SK-N-SH (cell line): ENCODE measurements around the gene LDB1. TPM values are rescaled to one million over a fixed set of nuclear protein-coding genes. Genes with fewer than 3 reads are reported as not detected.

Source experiments
- CTCF ChIA-PET: fragments of 300-600, 350-600 bp; formaldehyde crosslinking; extraction: SDS; loops from one replicate; lab custom pipeline; 2021; lab: Yijun Ruan, JAX
- POLR2A ChIA-PET: fragments of 350-600 bp; sonication (Branson Sonifier 250); formaldehyde crosslinking; extraction: SDS; loops from one replicate; lab custom pipeline; 2020; ENCODE audit warnings: antibody characterized with exemption, inconsistent platforms; lab: Yijun Ruan, JAX
- DNase-seq: peaks from one replicate; pipeline ENCODE4 v3.0.0; 2012
- H2AFZ ChIP-seq: fragments of 200-600 bp; sonication (generic); 2 replicates; pipeline ENCODE4 v1.8.1; 2016; ENCODE audit warnings: antibody characterized with exemption, mild to moderate bottlenecking, low read depth
- H3F3A ChIP-seq: fragments of 200-600 bp; sonication (generic); replicated peaks from 2 replicates; pipeline ENCODE3; 2016; ENCODE audit warnings: antibody characterized with exemption, mild to moderate bottlenecking; ENCODE audit not compliant: insufficient read depth
- H3K27ac ChIP-seq, 2 experiments: fragments of 200-500 bp in 1 of 2; fragments of 200-600 bp in 1 of 2; sonication (Bioruptor generic) in 1 of 2; sonication (generic), shearing (Covaris generic) in 1 of 2; 2 replicates each; pipeline versions ENCODE4 v1.5.1 to v1.6.1; 2014 to 2016; ENCODE audit warnings: low read depth in 2 of 2, inconsistent platforms in 1 of 2, low read length in 1 of 2, mild to moderate bottlenecking in 1 of 2, mixed read lengths in 1 of 2
- H3K27me3 ChIP-seq: fragments of 200-600 bp; sonication (generic), shearing (Covaris generic); 2 replicates; pipeline ENCODE4 v1.6.1; 2016; ENCODE audit warnings: mixed run types; ENCODE audit not compliant: insufficient read depth
- H3K36me3 ChIP-seq, 2 experiments: fragments of 200-500 bp in 1 of 2; fragments of 200-600 bp in 1 of 2; sonication (Bioruptor generic) in 1 of 2; sonication (generic) in 1 of 2; replicated peaks in 1 of 2; 2 replicates each; pipeline versions ENCODE3 to v1.5.1; 2014 to 2016; ENCODE audit warnings: low read length in 1 of 2, mild to moderate bottlenecking in 1 of 2; ENCODE audit not compliant: insufficient read depth in 2 of 2, control insufficient read depth in 1 of 2
- H3K4me1 ChIP-seq, 2 experiments: fragments of 200-500 bp in 1 of 2; fragments of 200-600 bp in 1 of 2; sonication (Bioruptor generic) in 1 of 2; sonication (generic), shearing (Covaris generic) in 1 of 2; 2 replicates each; pipeline versions ENCODE4 v1.5.1 to v1.6.1; 2014 to 2016; ENCODE audit warnings: low read depth in 1 of 2, low read length in 1 of 2, mixed run types in 1 of 2; ENCODE audit not compliant: insufficient read depth in 2 of 2, control insufficient read depth in 1 of 2
- H3K4me2 ChIP-seq: fragments of 200-600 bp; sonication (generic), shearing (Covaris generic); 2 replicates; pipeline ENCODE4 v1.6.1; 2017; ENCODE audit warnings: mixed run types
- H3K4me3 ChIP-seq, 2 experiments: fragments of 200-500 bp in 1 of 2; fragments of 200-600 bp in 1 of 2; sonication (Bioruptor generic) in 1 of 2; sonication (generic), shearing (Covaris generic) in 1 of 2; 2 replicates each; pipeline versions ENCODE4 v1.5.1 to v1.8.1; 2014 to 2016; ENCODE audit warnings: low read depth in 2 of 2, inconsistent platforms in 1 of 2, low read length in 1 of 2, mild to moderate bottlenecking in 1 of 2, mixed read lengths in 1 of 2, moderate library complexity in 1 of 2
- H3K79me2 ChIP-seq: fragments of 200-600 bp; sonication (generic); 2 replicates; pipeline ENCODE4 v1.8.1; 2017; ENCODE audit warnings: mild to moderate bottlenecking; ENCODE audit not compliant: insufficient read depth
- H3K9ac ChIP-seq: fragments of 200-600 bp; sonication (generic); 2 replicates; pipeline ENCODE4 v1.6.1; 2017; ENCODE audit warnings: mixed run types
- H3K9me2 ChIP-seq: fragments of 200-600 bp; sonication (generic); 2 replicates; pipeline ENCODE4 v1.6.1; 2017; ENCODE audit warnings: mixed run types
- H3K9me3 ChIP-seq: fragments of 200-600 bp; sonication (generic); 2 replicates; pipeline ENCODE4 v1.6.1; 2017; ENCODE audit warnings: mixed run types, mild to moderate bottlenecking, moderate library complexity
- H4K20me1 ChIP-seq: fragments of 200-600 bp; sonication (generic); 2 replicates; pipeline ENCODE4 v1.6.1; 2017; ENCODE audit warnings: mild to moderate bottlenecking, mixed run types; ENCODE audit not compliant: insufficient read depth
- CHD2 ChIP-seq: fragments of 150-350 bp; IDR thresholded peaks from 2 replicates; pipeline ENCODE4 v1.6.1; 2018; ENCODE audit warnings: low read length; ENCODE audit not compliant: partially characterized antibody
- FOSL2 ChIP-seq: IDR thresholded peaks from 2 replicates; pipeline ENCODE4 v1.4.0; 2012; ENCODE audit warnings: low read depth, mild to moderate bottlenecking, moderate library complexity, borderline replicate concordance
- GABPA ChIP-seq: IDR thresholded peaks from 2 replicates; pipeline ENCODE4 v1.4.0; 2012; ENCODE audit warnings: low read depth, mild to moderate bottlenecking
- GATA2 ChIP-seq: sonication (generic); formaldehyde crosslinking; IDR thresholded peaks from 2 replicates; pipeline ENCODE4 v1.5.0; 2020; ENCODE audit warnings: mild to moderate bottlenecking, missing genetic modification reagents
- IRF3 ChIP-seq: fragments of 150-350 bp; IDR thresholded peaks from 2 replicates; pipeline ENCODE4 v1.6.1; 2016; ENCODE audit warnings: mild to moderate bottlenecking, low read depth, low read length
- JUND ChIP-seq: IDR thresholded peaks from 2 replicates; pipeline ENCODE4 v1.4.0; 2012
- MAX ChIP-seq: IDR thresholded peaks from 2 replicates; pipeline ENCODE4 v1.4.0; 2012; ENCODE audit warnings: low read depth
- MEF2A ChIP-seq: IDR thresholded peaks from 2 replicates; pipeline ENCODE4 v1.4.0; 2012; ENCODE audit warnings: low read depth, borderline replicate concordance
- POLR2AphosphoS5 ChIP-seq: IDR thresholded peaks from 2 replicates; pipeline ENCODE4 v1.6.1; 2012; ENCODE audit warnings: low read depth, low read length
- TAF1 ChIP-seq: IDR thresholded peaks from 2 replicates; pipeline ENCODE4 v1.6.1; 2012; ENCODE audit warnings: low read depth, mild to moderate bottlenecking, low read length, moderate library complexity, borderline replicate concordance
- TCF12 ChIP-seq: IDR thresholded peaks from 2 replicates; pipeline ENCODE4 v1.4.0; 2012
- USF1 ChIP-seq: IDR thresholded peaks from 2 replicates; pipeline ENCODE4 v1.4.0; 2012; ENCODE audit warnings: low read depth, borderline replicate concordance
- YY1 ChIP-seq: IDR thresholded peaks from 2 replicates; pipeline ENCODE4 v1.4.0; 2012; ENCODE audit warnings: low read depth, mild to moderate bottlenecking
- WGBS: methylation state at CpG from one replicate; pipeline ENCODE4 v1.1.6; 2017; ENCODE audit warnings: low lambda C conversion rate; 5-methylcytosine and 5-hydroxymethylcytosine counted together
- polyA plus RNA-seq, 3 experiments: library from polyadenylated mRNA; depleted of rRNA; stranded (reverse); fragments of >200 nt; gene quantifications; 2 replicates each; pipeline ENCODE4 v1.2.3, GENCODE V29; 2012
- TF ChIP-seq, protein P1 (sequence below): fragments of 200-600 bp; sonication (generic); IDR thresholded peaks from 2 replicates; pipeline ENCODE4 v1.6.1; 2017; ENCODE audit warnings: antibody characterized with exemption, mild to moderate bottlenecking, moderate library complexity
- TF ChIP-seq, protein P2 (sequence below): IDR thresholded peaks from 2 replicates; pipeline ENCODE4; 2012

LDB1 gene
- polyA plus RNA-seq, 1 of the 3 experiments (the other 2 are of a cell fraction) = 85.9 TPM

DNA sequence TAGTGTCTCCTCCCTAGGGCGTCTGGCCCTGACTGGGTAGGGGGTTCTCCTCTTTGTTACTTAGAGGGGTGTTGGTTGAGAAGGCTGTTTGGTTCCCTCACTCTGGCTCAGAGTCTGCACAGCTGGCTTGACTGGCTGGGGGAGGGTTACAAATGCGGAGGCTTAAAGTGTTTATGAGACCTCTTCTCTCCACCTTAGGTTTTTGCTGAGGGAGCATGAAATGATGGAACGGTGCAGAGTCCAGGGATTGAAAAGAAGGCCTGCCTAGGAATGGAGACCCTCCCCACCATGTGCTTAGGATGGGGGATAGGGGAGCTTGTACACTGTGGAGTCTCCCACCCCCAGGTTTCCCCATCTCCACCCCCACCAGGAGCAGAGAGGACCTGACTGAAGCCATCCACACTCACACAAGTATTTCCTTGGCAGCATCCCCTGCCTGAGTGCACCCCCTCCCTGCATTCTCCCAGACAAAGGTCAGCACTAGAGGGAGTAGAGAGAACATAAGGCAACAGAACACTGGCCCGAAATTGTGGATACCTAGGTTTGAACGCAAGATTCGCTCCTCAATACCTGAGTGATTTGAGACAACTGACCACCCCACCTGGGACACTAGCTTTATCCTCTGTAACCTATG lies 1.7 kb upstream of the LDB1 start:
- H3K9ac ChIP-seq = no peak overlapping the region; the same call in 1 of the 2 replicates
- ChIA-PET POLR2A (no interaction called here), CTCF (interaction anchor here (1.1 to 3.6 kb wide), 2 partner anchors 10 to 65 kb away, joined by 3 to 39 read pairs; partner anchors contain the start of gene PPRC1)
- peak; percentile 50 for DNase-seq
- H3F3A ChIP-seq = peaks cover 15% of the 10 kb centered on the region
- peak overlapping the region; percentile 94 for H3K4me2 ChIP-seq
- H3K4me1 ChIP-seq = peaks cover 27 to 40% of the 10 kb centered on the region in 2 experiments; a peak in 3 of 4 replicates
- H3K4me3 ChIP-seq = peak overlapping the region; percentile 84 to 86; a peak in 3 of 4 replicates
- no peak for TF ChIP-seq FOSL2
- TF ChIP-seq, protein P1, sequence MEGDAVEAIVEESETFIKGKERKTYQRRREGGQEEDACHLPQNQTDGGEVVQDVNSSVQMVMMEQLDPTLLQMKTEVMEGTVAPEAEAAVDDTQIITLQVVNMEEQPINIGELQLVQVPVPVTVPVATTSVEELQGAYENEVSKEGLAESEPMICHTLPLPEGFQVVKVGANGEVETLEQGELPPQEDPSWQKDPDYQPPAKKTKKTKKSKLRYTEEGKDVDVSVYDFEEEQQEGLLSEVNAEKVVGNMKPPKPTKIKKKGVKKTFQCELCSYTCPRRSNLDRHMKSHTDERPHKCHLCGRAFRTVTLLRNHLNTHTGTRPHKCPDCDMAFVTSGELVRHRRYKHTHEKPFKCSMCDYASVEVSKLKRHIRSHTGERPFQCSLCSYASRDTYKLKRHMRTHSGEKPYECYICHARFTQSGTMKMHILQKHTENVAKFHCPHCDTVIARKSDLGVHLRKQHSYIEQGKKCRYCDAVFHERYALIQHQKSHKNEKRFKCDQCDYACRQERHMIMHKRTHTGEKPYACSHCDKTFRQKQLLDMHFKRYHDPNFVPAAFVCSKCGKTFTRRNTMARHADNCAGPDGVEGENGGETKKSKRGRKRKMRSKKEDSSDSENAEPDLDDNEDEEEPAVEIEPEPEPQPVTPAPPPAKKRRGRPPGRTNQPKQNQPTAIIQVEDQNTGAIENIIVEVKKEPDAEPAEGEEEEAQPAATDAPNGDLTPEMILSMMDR = peak; percentile 28
- no peaks in the 10 kb centered on the region for H3K27me3 ChIP-seq
- 0 out of 2 replicates have a peak overlapping the region, but pooled peaks have one; percentile 75 for H2AFZ ChIP-seq
- no peaks in the 10 kb centered on the region for H3K9me2 ChIP-seq
- WGBS = 97% methylated on average over 6 of the region's 6 CpGs
- H3K27ac ChIP-seq = peak overlapping the region; percentile 86 to 99
- H3K9me3 ChIP-seq = no peaks in the 10 kb centered on the region
- H4K20me1 ChIP-seq = no peaks in the 10 kb centered on the region
- peaks cover 36% of the 10 kb centered on the region for H3K79me2 ChIP-seq
- no peaks in the 10 kb centered on the region for H3K36me3 ChIP-seq

DNA sequence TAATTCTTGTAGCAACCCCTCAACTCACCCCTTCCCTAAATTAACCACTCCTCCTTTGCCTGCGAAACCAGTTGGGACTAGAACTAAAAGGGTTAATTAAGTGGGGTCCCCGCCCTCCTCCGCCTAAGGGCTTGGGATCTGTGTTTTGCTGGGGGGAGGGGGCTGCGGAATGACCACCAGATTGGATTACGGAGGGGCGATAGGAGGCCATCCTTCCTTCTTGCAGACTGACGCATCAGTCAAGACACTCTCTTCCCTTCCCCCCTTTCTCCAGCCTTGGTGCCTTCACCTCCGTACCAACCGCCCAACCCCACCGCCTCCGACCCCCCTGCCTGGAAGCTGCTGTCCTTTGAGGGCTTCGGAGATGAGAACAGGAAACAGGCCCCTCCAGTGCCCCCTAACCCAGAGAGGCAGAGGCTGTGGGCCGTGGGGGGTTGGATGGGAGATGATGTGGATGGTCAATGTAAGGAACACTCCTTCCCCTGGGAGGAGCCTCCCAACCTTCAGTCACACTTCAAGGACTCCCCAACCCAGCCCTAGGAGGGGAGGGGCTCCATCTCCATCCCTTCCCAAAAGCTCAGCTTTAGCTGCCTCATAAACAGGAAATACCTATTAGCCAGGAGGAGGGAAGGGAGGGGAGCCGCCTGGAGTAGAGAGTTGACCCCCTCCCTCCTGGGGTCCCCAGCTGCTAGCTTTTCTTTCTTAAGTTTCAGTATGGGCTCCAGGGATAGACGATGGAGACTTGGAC lies 997 bp upstream of the LDB1 start:
- POLR2A ChIA-PET = no interaction called here
- 13% methylated on average over 12 of the region's 15 CpGs for WGBS
- H3K9me3 ChIP-seq = no peaks in the 10 kb centered on the region
- peaks cover 43% of the 10 kb centered on the region for H3K79me2 ChIP-seq
- peak overlapping the region; percentile 94 for H3K4me2 ChIP-seq
- H3K36me3 ChIP-seq = no peaks in the 10 kb centered on the region
- peak overlapping the region; percentile 84 to 86 for H3K4me3 ChIP-seq
- TF ChIP-seq YY1 (no peak), TAF1 (peak; percentile 36; the same call in 1 of the 2 replicates), GABPA (0 out of 2 replicates have a peak, but pooled peaks have one; percentile 21), IRF3 (no peak), CHD2 (peak; percentile 37), POLR2AphosphoS5 (peak; percentile 49; the same call in 1 of the 2 replicates), TCF12 (peak; percentile 28; the same call in 1 of the 2 replicates), MAX (peak; percentile 34; the same call in 1 of the 2 replicates), USF1 (no peak), GATA2 (CRISPR knock-in tag) (no peak), MEF2A (no peak), JUND (no peak)
- TF ChIP-seq, protein P2, sequence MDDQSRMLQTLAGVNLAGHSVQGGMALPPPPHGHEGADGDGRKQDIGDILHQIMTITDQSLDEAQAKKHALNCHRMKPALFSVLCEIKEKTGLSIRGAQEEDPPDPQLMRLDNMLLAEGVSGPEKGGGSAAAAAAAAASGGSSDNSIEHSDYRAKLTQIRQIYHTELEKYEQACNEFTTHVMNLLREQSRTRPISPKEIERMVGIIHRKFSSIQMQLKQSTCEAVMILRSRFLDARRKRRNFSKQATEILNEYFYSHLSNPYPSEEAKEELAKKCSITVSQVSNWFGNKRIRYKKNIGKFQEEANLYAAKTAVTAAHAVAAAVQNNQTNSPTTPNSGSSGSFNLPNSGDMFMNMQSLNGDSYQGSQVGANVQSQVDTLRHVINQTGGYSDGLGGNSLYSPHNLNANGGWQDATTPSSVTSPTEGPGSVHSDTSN = peak; percentile 8; the same call in 1 of the 2 replicates
- CTCF ChIA-PET = interaction anchor here (1.1 to 3.6 kb wide), 2 partner anchors 11 to 64 kb away, joined by 3 to 39 read pairs; partner anchors contain the start of gene PPRC1
- no peaks in the 10 kb centered on the region for H4K20me1 ChIP-seq
- H3K9me2 ChIP-seq = no peaks in the 10 kb centered on the region
- H3K4me1 ChIP-seq = peaks cover 34 to 47% of the 10 kb centered on the region in 2 experiments
- H3F3A ChIP-seq = peaks cover 21% of the 10 kb centered on the region
- peak overlapping the region; percentile 86 to 99 for H3K27ac ChIP-seq
- peak overlapping the region; percentile 75; the same call in 1 of the 2 replicates for H2AFZ ChIP-seq
- H3K9ac ChIP-seq = peak overlapping the region; percentile 84
- no peaks in the 10 kb centered on the region for H3K27me3 ChIP-seq
- DNase-seq = peak; percentile 74
